GM12878 (cell line): ENCODE measurements around the gene CASP10. TPM values are rescaled to one million over a fixed set of nuclear protein-coding genes. Genes with fewer than 3 reads are reported as not detected.

Experiments
- ATAC-seq: fragments of 200-7000 bp; cut with Tn5 transposase; 3 replicates; pipeline ENCODE4 v1.9.1; 2020; ENCODE audit warnings: mild to moderate bottlenecking, moderate library complexity
- BruUV-seq: library from RNA; stranded (reverse); fragments of 400-500 nt; replicated peaks from 2 replicates; lab custom pipeline; 2021; lab: Mats Ljungman, UMichigan
- CTCF ChIA-PET: fragments of 300-600 bp; sonication (Branson Sonifier 250); formaldehyde crosslinking; extraction: SDS; loops from one replicate; lab custom pipeline; 2021; ENCODE audit warnings: inconsistent platforms; lab: Yijun Ruan, JAX
- POLR2A ChIA-PET: fragments of 350-600 bp; formaldehyde crosslinking; extraction: SDS; loops from one replicate; lab custom pipeline; 2021; ENCODE audit warnings: inconsistent platforms; lab: Charles Lee
- RAD21 ChIA-PET: fragments of 300-600 bp; sonication (Branson Sonifier 250); formaldehyde crosslinking; loops from one replicate; lab custom pipeline; 2023; ENCODE audit warnings: antibody characterized with exemption; ENCODE audit not compliant: unreplicated experiment; lab: Charles Lee
- SMC1A ChIA-PET: fragments of 300-600 bp; sonication (Branson Sonifier 250); formaldehyde crosslinking; loops from one replicate; lab custom pipeline; 2023; ENCODE audit not compliant: unreplicated experiment, uncharacterized antibody; lab: Charles Lee
- DNase-seq: peaks from one replicate; pipeline ENCODE4 v3.0.0-alpha.2; 2011; ENCODE audit warnings: low read depth, low spot score
- FAIRE-seq: peaks from 3 replicates; lab custom pipeline; 2011; peaks lifted over from hg19 to GRCh38; lab: Jason Lieb, UNC
- H2AFZ ChIP-seq: 2 replicates; pipeline ENCODE4 v1.6.0; 2011; ENCODE audit warnings: low read depth, low read length, control low read depth; ENCODE audit not compliant: control insufficient read depth
- H3K27ac ChIP-seq: 2 replicates; pipeline ENCODE4 v1.5.1; 2011; ENCODE audit warnings: control low read depth; ENCODE audit not compliant: control insufficient read depth, insufficient read depth
- H3K27me3 ChIP-seq, 2 experiments: replicated peaks in 1 of 2; 2 replicates each; pipeline versions ENCODE4 v1.6.0 to v1.6.1; 2011; ENCODE audit warnings: low read length in 1 of 2; ENCODE audit not compliant: control insufficient read depth in 2 of 2, insufficient read depth in 2 of 2
- H3K36me3 ChIP-seq, 2 experiments: 2 replicates each; pipeline ENCODE4 v1.5.1; 2011; ENCODE audit warnings: low read length in 1 of 2; ENCODE audit not compliant: control insufficient read depth in 2 of 2, insufficient read depth in 2 of 2
- H3K4me1 ChIP-seq: 2 replicates; pipeline ENCODE4 v1.6.1; 2011; ENCODE audit warnings: mild to moderate bottlenecking, low read length, moderate library complexity, mixed read lengths; ENCODE audit not compliant: control insufficient read depth, insufficient read depth
- H3K4me2 ChIP-seq: 2 replicates; pipeline ENCODE4 v1.6.0; 2011; ENCODE audit warnings: control low read depth; ENCODE audit not compliant: control insufficient read depth, insufficient read depth
- H3K4me3 ChIP-seq: fragments of 200-600 bp; sonication (generic); 2 replicates; pipeline ENCODE4 v1.5.1; 2016
- H3K79me2 ChIP-seq: 2 replicates; pipeline ENCODE4 v1.6.0; 2011; ENCODE audit warnings: low read length; ENCODE audit not compliant: control insufficient read depth, insufficient read depth
- H3K9ac ChIP-seq: 2 replicates; pipeline ENCODE4 v1.8.0; 2011; ENCODE audit warnings: low read length, control low read depth, mixed read lengths; ENCODE audit not compliant: control insufficient read depth, insufficient read depth
- H3K9me3 ChIP-seq: replicated peaks from 3 replicates; pipeline ENCODE4 v1.5.1; 2011; ENCODE audit warnings: mild to moderate bottlenecking, low read length; ENCODE audit not compliant: control insufficient read depth, insufficient read depth
- H4K20me1 ChIP-seq: 2 replicates; pipeline ENCODE4 v1.6.0; 2011; ENCODE audit not compliant: control insufficient read depth, insufficient read depth
- CBX5 ChIP-seq: sonication (generic); IDR thresholded peaks from 2 replicates; pipeline ENCODE4 v1.6.1; 2016; ENCODE audit warnings: low read depth, moderate library complexity, mild to moderate bottlenecking, inconsistent platforms
- CREB1 ChIP-seq: IDR thresholded peaks from 2 replicates; pipeline ENCODE4 v1.6.1; 2012; ENCODE audit warnings: low read depth, mild to moderate bottlenecking, inconsistent platforms
- CUX1 ChIP-seq: IDR thresholded peaks from 2 replicates; pipeline ENCODE4 v1.6.1; 2012; ENCODE audit warnings: improper control_type of control experiment, low read depth, low read length; ENCODE audit not compliant: insufficient replicate concordance
- E2F8 ChIP-seq: fragments of 450-650 bp; IDR thresholded peaks from 2 replicates; pipeline ENCODE4 v1.6.1; 2018; ENCODE audit warnings: mild to moderate bottlenecking, low read depth, moderate library complexity; ENCODE audit not compliant: partially characterized antibody
- MYB ChIP-seq: fragments of 150-350 bp; IDR thresholded peaks from 2 replicates; pipeline ENCODE4 v1.6.1; 2014; ENCODE audit warnings: mild to moderate bottlenecking, low read depth, low read length, borderline replicate concordance
- PBX3 ChIP-seq: IDR thresholded peaks from 2 replicates; pipeline ENCODE4 v1.6.1; 2011; ENCODE audit warnings: mild to moderate bottlenecking, low read depth, low read length, moderate library complexity; ENCODE audit not compliant: insufficient replicate concordance
- RUNX3 ChIP-seq: IDR thresholded peaks from 2 replicates; pipeline ENCODE4 v1.6.1; 2012; ENCODE audit warnings: low read length, inconsistent platforms
- WGBS: methylation state at CpG from one replicate; pipeline ENCODE4 v1.1.6; 2016; ENCODE audit warnings: low lambda C conversion rate; ENCODE audit not compliant: insufficient replicate concordance, insufficient coverage; ENCODE audit errors: missing lambda C conversion rate; 5-methylcytosine and 5-hydroxymethylcytosine counted together
- in situ Hi-C: fragments of 300-500 bp; cut with MboI; formaldehyde crosslinking; loops from 9 replicates; pipeline ENCODE4 v1.14.3; 2018; ENCODE audit warnings: mixed read lengths
- intact Hi-C: fragments of 100-400 bp; cut with micrococcal nuclease; formaldehyde crosslinking; loops from one replicate; pipeline ENCODE4 v1.14.2; 2022; ENCODE audit not compliant: unreplicated experiment
- polyA plus RNA-seq, 11 experiments: library from polyadenylated mRNA; depleted of rRNA in 4 of 11; unstranded in 6 of 11; stranded (reverse) in 5 of 11; fragments of >200 nt; fragmentation: Nextera tagmentation in 4 of 11; fragmentation: Illumina TruSeq in 1 of 11; extraction: Ambion mirVana in 4 of 11; extraction: Trizol in 1 of 11; gene quantifications; 1 replicate in 1 of 11; 2 replicates in 10 of 11; pipeline versions ENCODE4 v1.2.1 to v1.2.3, GENCODE V29; 2011 to 2016; ENCODE audit warnings: inconsistent platforms in 2 of 11, missing spikeins in 2 of 11, low read depth in 1 of 11
- total RNA-seq, 4 experiments: library from RNA; depleted of rRNA in 3 of 4; stranded (reverse); fragments of >200 nt in 3 of 4; fragmentation: Illumina TruSeq in 1 of 4; extraction: Trizol in 1 of 4; gene quantifications; 2 replicates each; pipeline versions ENCODE4 v1.2.1 to v1.2.3, GENCODE V29; 2013 to 2021

CASP10 gene
- total and polyA plus RNA-seq, 10 of the 15 experiments (the other 5 are each of a cell fraction or from before 2014, with no cell fraction given): 7.2 to 14.1 (median 10.8) TPM

GRCh38 chr2:201204655-201205514 is 21.9 kb downstream of the CASP10 start:
- in situ Hi-C loops: no loop called here
- RAD21 ChIA-PET: interaction anchor here (2.7 kb wide), 1 partner anchor 10 kb away, joined by 11 read pairs; no protein-coding TSS in a partner anchor
- FAIRE-seq (no peak), DNase-seq (no peak), ATAC-seq (peak; percentile 19; the same call in 2 of the 3 replicates)
- Histone ChIP-seq H3K9ac (no peak overlapping the region), H3K4me1 (peaks cover 14% of the 10 kb centered on the region; the same call in 1 of the 2 replicates), H3K27ac (no peak overlapping the region), H3K36me3 (no peaks in the 10 kb centered on the region; a peak in 4 of 4 replicates), H3K79me2 (no peaks in the 10 kb centered on the region), H3K4me2 (0 out of 2 replicates have a peak overlapping the region, but pooled peaks have one; percentile 13), H3K9me3 (peaks cover 3% of the 10 kb centered on the region; the same call in 2 of the 3 replicates), H2AFZ (no peak overlapping the region), H4K20me1 (no peaks in the 10 kb centered on the region; the same call in 1 of the 2 replicates), H3K27me3 (no peaks in the 10 kb centered on the region; a peak in 2 of 4 replicates), H3K4me3 (no peak overlapping the region)
- WGBS: 75% methylated on average over 9 of the region's 9 CpGs
- POLR2A ChIA-PET: no interaction called here
- SMC1A ChIA-PET: interaction anchor here (1.9 kb wide), 1 partner anchor 10 kb away, joined by 6 read pairs; no protein-coding TSS in a partner anchor
- no TSS peak for BruUV-seq
- CTCF ChIA-PET: interaction anchor here (0.7 to 2.7 kb wide), 7 partner anchors 9 to 301 kb away, joined by 3 to 11 read pairs (median 3); partner anchors contain the start of gene CASP10
- intact Hi-C loops: no loop called here
- TF ChIP-seq MYB: no peak
- no peak for TF ChIP-seq PBX3
- TF ChIP-seq RUNX3: 0 out of 2 replicates have a peak, but pooled peaks have one; percentile 7
- TF ChIP-seq CREB1: no peak
- no peak for TF ChIP-seq E2F8
- no peak for TF ChIP-seq CBX5
- no peak for TF ChIP-seq CUX1
